ENCODE measurements around the gene ODC1.
"Not testable (repeated sequence)": the region's sequence is repeated elsewhere in the genome, so short reads cannot be mapped to it uniquely, and the experiment has no call there.

ODC1 gene

DNA sequence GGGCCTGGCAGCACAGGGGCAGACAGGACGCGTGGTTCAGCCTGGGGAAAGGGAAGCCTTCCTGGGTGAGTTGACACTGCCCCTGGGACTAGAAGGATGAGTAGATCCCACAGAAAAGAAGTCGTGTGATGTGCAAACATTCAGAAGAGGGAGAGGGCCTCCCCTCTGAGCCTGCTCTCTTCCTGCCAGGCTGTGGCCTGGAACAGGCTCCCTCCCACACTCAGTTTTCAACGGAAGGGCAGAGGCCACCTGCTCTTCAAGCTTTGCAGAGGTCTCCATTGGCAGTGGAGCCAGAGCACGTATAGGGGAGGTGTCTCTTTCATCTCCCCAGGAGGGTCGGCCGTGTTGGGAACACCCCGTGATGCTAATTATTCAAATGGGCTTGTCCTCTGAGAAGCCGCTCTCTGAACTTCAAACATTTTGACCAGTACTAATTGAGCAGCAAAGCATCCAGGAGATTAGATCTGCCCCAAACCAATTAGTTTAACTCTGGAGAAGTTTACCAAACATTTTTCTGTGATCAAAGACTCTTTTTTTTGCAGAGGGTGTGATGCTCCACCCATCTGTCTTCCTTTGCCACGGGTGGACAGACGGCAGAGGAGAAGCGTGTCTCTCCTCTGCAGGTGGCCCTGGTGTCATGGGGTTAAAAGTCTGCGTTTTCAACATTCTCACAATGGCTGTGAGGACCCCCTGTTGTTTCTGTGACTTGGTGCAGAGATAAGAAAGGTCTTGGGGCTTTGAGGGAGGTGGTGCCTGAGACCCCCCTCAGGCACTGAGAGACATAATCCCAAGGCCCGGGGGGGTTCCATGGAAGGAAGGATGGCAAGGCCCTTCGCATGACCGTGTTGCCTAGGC is 29.5 kb upstream of the ODC1 start:
- no peak for FAIRE-seq

DNA sequence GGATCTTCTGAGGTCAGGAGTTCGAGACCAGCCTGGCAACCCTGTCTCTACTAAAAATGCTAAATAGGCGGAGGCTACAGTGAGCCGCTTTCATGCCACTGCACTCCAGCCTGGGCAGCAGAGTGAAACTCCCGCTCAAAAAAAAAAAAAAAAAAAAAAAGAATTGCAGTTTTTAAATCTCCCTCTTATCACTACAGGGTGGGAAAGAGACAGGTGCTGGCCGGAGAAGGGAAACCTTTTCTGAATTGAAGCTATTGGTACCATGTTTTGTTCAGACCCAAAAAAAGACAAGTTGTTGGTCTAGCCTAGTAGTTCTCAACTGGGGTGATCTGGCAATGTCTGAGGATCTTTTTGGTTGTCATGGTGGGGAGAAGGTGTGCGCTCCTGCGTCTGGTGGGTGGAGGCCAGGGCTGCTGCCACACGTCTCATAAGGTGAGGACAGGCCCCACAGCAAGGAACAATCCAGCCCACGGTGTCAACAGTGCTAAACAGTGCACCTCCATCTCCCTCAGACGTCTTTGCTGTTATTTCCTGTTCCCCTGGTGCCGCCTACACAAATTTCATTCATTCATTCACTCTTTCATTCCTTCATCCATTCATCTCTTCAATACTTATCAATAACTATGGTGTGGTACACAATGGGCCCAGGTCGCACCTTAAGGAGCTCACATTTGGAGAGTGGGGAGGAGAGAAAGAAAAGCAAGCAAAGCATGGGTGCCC is 28.8 kb upstream of the ODC1 start:
- FAIRE-seq, result no peak

GRCh38 chr2:10475811-10476660 is 27.9 kb upstream of the ODC1 start:
- no peak for FAIRE-seq

DNA sequence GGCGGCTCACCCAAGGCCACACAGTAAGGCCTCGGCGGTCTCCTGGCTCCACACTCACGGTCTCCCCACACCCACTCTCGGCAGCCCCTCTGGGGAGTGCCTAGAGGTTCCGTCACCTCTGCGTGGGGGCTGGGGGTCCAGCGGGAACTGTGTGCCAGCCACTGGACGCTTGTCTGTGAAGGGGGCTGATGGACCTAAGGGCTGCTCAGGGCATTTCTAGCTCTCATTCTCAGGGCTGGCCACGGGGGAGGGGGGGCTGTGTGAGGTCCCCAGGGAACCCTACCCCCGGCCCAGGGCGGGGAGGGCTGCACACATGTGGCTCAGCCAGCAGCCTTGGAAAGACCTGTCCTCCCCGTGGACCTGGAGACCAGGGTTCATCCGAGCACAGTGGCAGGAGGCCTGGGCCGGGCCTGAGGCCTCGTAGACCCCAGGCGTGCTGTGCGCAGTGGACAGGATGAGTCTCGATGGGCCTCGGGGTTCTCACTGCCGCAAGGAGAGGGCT is 27.1 kb upstream of the ODC1 start:
- no peak for FAIRE-seq

- FAIRE-seq, result no peak
Observed at GRCh38 chr2:10473121-10473756, 25.1 kb upstream of the ODC1 start.

DNA sequence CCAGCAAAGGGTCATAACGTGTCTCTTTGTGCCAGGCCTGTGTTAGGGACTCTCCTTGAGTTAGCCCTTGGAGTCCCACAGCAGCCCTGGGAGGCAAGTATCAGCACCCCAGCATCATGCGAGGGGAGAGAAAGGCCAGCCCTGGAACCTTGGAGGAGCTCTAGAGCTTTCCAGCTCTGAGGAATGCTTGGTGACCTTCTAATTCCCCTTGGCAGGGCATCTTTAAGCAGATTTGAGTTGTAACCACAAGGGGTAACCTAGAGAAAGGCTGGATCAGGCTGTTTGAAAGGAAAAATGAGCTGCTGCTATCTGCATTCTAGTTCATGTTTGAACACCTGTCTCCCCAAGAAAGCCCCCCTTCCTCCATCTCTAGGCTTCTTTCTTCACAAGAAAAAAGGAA is 23.8 kb upstream of the ODC1 start:
- FAIRE-seq, result no peak

GRCh38 chr2:10471046-10471571 is 23.0 kb upstream of the ODC1 start:
- no peak for FAIRE-seq

DNA sequence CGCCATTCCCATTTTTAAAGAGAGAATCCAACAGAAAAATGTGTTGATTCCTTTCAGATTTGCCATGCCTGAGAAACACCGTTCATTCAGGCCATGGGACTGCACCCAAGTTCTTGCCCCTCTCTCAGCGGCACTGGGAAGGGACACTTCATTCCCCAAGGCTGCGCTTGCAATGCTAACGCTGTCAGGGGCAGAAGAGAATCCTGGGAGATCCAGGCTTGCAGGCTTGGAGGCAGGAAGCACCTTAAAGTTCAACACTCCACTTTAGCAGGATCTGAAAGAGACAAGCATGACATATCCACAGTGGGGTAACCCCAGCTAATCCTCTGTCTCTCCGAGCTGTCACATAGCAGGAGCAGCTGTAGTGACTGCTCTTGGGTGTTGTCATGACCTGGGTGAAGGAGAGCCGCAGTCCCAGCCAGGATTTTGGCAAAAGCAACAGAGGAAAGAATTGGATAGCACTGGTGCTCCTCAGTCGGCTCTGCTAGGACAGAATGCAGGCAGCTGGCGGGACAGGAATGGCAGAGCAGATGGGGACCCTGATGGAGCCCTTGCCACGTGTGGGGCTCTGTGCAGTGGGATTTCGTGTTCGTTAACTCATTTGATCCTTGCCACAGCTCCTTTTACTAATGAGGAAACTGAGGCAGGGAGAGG is 22.0 kb upstream of the ODC1 start:
- FAIRE-seq, result no peak

DNA sequence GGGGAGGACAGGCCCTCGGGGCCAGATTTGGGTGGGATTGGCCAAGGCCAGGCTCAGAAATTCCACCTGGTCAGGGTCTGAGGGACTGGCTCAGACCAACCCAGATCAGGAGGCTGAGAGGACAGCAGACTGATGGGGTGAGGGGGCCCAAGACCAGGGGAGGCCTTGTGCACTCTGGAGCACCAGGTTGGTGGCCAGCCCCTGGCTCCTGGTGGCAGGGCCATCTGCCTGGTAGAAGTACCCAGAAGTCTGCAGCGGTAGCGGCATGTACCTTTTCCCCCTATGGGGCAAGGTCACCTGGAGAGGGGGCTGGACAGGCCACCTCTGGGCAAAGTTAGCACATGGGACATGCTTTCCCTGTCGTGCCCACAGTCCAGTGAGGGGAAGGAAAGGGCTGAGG is 21.2 kb upstream of the ODC1 start:
- FAIRE-seq, result no peak

- no peak for FAIRE-seq
Observed at GRCh38 chr2:10467401-10467800, 19.3 kb upstream of the ODC1 start.

DNA sequence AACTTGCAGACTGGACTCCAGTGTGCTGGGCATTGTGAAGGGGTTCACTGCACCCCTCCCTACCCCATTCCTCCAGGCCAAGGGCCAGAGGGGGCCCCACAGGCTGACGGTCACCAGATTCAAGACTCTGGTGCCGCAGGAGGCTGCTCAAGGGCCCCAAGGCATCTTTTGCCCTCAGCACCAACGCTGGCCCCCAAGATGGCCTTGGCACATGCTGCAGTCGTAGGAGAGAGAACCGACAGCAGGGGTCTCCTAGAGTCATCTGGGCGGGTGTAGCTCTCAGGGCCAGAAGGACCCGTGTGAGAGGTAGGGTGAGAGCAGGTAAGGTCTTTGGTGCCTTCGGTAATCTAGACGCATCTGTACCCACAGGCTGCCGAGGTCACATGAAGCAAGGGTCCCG is 18.7 kb upstream of the ODC1 start:
- no peak for FAIRE-seq

DNA sequence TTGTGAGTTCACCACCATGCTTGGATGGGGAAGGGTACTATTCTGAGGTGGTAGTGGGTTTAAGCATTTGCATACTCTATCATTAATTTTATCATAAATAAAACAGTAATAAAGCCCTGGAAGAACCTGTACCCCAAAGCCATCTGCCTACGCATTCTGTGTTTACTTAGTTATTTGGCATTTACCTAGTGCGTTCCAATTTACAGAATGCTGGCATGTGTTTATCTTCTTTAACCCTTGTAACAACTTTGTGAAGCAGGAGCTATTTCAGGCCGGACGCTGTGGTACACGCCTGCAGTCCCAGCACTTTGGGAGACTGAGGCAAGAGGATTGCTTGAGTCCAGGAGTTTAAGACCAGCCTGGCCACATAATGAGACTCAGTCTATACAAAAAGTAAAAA is 17.8 kb upstream of the ODC1 start:
- no peak for FAIRE-seq

DNA sequence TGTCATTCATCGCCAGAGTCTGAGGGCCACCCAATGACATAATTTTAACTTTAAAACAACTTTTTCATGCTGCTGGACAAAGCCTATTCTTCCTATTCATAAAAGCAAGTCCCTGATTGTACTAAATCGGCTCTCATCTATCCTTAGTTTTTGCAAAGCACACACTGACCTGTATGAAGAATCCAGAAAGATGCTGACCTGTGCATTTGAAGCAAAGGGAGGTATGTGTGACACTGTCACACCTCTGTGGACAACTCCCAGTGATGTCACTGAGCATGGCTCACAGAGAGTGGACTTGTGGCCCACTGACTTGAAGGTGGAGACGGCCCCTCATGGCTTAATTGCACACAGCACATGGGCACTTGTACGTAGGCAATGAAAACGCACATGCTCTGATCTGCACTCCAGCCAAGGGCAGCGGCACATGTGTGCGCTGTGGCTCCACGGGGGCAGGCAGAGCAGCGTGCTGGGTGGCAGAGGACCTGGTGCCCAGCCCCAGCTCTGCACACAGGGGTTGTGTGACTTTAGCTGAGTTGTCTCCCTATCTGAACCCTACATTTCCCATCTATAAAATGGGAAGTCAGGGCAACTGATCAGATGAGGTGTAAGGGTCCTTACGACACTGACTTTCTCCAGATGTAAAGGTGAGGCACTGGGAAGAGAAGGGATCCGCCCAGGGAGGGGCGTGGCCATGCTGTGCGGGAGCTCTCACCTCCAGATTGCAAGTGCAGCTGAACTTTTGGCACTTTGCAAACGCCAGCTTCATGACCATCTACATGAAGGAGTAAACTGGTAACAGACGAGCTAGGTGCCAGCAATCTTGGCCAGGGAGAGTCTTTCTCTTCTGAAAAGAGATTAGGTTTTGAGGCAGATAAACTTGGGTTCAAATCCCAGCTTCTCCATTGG is 14.3 kb upstream of the ODC1 start:
- FAIRE-seq, result no peak

GRCh38 chr2:10460366-10460796 is 12.3 kb upstream of the ODC1 start:
- FAIRE-seq, result no peak

GRCh38 chr2:10457846-10458598 is 9.9 kb upstream of the ODC1 start:
- no peak for FAIRE-seq

DNA sequence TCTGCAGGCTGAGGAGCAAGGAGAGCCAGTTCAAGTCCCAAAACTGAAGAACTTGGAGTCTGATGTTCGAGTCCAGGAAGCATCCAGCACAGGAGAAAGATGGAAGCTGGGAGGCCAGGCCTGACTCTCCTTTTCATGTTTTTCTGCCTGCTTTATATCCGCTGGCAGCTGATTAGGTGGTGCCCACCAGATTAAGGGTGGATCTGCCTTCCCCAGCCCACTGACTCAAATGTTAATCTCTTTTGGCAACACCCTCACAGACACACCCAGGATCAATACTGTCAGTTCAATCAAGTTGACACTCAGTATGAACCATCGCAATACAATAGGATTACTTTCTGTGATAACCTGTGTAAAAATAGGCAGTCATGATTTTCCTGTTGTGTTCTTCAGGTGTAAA is 9.1 kb upstream of the ODC1 start:
- FAIRE-seq, result not testable (repeated sequence)

- FAIRE-seq, result no peak
Observed at GRCh38 chr2:10454505-10454904, 6.4 kb upstream of the ODC1 start.

- no peak for FAIRE-seq
Observed at GRCh38 chr2:10453905-10454298, 5.8 kb upstream of the ODC1 start.

GRCh38 chr2:10452956-10453904 is 5.1 kb upstream of the ODC1 start:
- no peak for FAIRE-seq
